SK-N-MC (cell line): Measurements from ENCODE around the gene FAF2.

Experiments
- EZH2 ChIP-seq: fragments of 200-600 bp; sonication (generic); IDR thresholded peaks from one replicate; pipeline ENCODE4 v1.6.1; 2017; ENCODE audit warnings: antibody characterized with exemption
- POLR2AphosphoS5 ChIP-seq: IDR thresholded peaks from 2 replicates; pipeline ENCODE4 v1.6.1; 2012; ENCODE audit warnings: mild to moderate bottlenecking, low read depth, low read length, borderline replicate concordance

GRCh38 chr5:176447591-176447977, 601 bp upstream of the FAF2 start:
- TF ChIP-seq POLR2AphosphoS5 (no peak; the same call in 1 of the 2 replicates), EZH2 (no peak)
